ENCODE data around the gene TBKBP1. TPM values are rescaled to one million over a fixed set of nuclear protein-coding genes. Genes with fewer than 3 reads are reported as not detected.

TBKBP1 gene
- total and polyA plus RNA-seq, 9 of the 15 experiments (the other 6 are each of a cell fraction or from before 2014, with no cell fraction given): 0.03 to 15.6 (median 6.8) TPM

GRCh38 chr17:47733047-47733673 lies 39.2 kb downstream of the TBKBP1 start, which contains the start of gene TBX21:
TBX21 (plus strand) TSS chr17:47733236; CDS start chr17:47733455, 219 bp downstream.
- Histone ChIP-seq H3K27me3 (ENCODE audit: control insufficient read depth in 2 of 2, insufficient read depth in 2 of 2, low read length in 2 of 2) (peaks cover 17 to 54% of the 10 kb centered on the region in 2 experiments), H2AFZ (ENCODE audit: low read depth, low read length) (no peak within 1 kb of the TSS), H3K79me2 (ENCODE audit: control insufficient read depth, insufficient read depth, low read length) (no peaks in the 10 kb centered on the region), H3K9me3 (replicated peaks; ENCODE audit: control insufficient read depth, insufficient read depth, low read depth, low read length) (no peaks in the 10 kb centered on the region), H3K4me2 (ENCODE audit: insufficient read depth, low read length) (no peak within 1 kb of the TSS), H3K9me1 (ENCODE audit: control insufficient read depth, insufficient read depth, low read length) (no peaks in the 10 kb centered on the region), H3K36me3 (ENCODE audit: control insufficient read depth, insufficient read depth, low read length) (no peaks in the 10 kb centered on the region), H3K4me3 (no peak within 1 kb of the TSS), H3K4me1 (replicated peaks in 1 of 2; ENCODE audit: control insufficient read depth in 2 of 2, insufficient read depth in 2 of 2, low read length in 2 of 2) (peaks cover 0 to 12% of the 10 kb centered on the region in 2 experiments; a peak in 2 of 5 replicates), H3K27ac (ENCODE audit: extremely low read depth, low read depth, low read length) (no peak within 1 kb of the TSS), H4K20me1 (replicated peaks; ENCODE audit: control insufficient read depth, insufficient read depth, low read length) (peaks cover 18% of the 10 kb centered on the region), H3K9ac (ENCODE audit: insufficient read depth in 1 of 2, low read depth in 2 of 2, low read length in 2 of 2) (0 out of 4 replicates have a peak within 1 kb of the TSS, but pooled peaks of 1 of the 2 experiments have one; percentile 10)
- no peak for FAIRE-seq
- CTCF ChIA-PET (ENCODE audit: low intra/inter-chr PET ratio): no interaction called here
- POLR2A ChIA-PET: no interaction called here
- WGBS (ENCODE audit: insufficient coverage, low coverage, missing lambda C conversion rate): 42% methylated on average over 53 of the region's 73 CpGs
- no TSS peak for BruUV-seq (replicated peaks)
- peak; percentile 84 to 89 (median 86) for DNase-seq (ENCODE audit: extremely low read depth in 1 of 4, low spot score in 3 of 4)
- in situ Hi-C loops (cut with MboI): no loop called here
- ATAC-seq: peak; percentile 98
- intact Hi-C loops (cut with micrococcal nuclease): no loop called here
- TF ChIP-seq MCM5 (IDR thresholded peaks at IDR 0.05; ENCODE audit: low read depth) (no peak), MLLT1 (IDR thresholded peaks at IDR 0.05) (no peak), BCL6 (CRISPR knock-in tag; IDR thresholded peaks at IDR 0.05) (no peak), ZBTB7A (IDR thresholded peaks at IDR 0.05; ENCODE audit: borderline replicate concordance, control insufficient read depth, low read depth, low read length) (no peak), ARID2 (IDR thresholded peaks at IDR 0.05) (no peak), TEAD1 (CRISPR knock-in tag; IDR thresholded peaks at IDR 0.05) (no peak), ETV5 (CRISPR knock-in tag; IDR thresholded peaks at IDR 0.05; ENCODE audit: low read depth) (no peak), NKRF (IDR thresholded peaks at IDR 0.05; ENCODE audit: borderline replicate concordance) (no peak), ZNF197 (CRISPR knock-in tag; IDR thresholded peaks at IDR 0.05; ENCODE audit: low read depth) (no peak), SMARCB1 (IDR thresholded peaks at IDR 0.05; ENCODE audit: insufficient read length, low read depth) (no peak), ZNF668 (CRISPR knock-in tag; IDR thresholded peaks at IDR 0.05) (no peak), ATF1 (CRISPR knock-in tag; IDR thresholded peaks at IDR 0.05) (no peak), ATF1 (tag; IDR thresholded peaks at IDR 0.05) (no peak), SRSF1 (IDR thresholded peaks at IDR 0.05; ENCODE audit: low read depth, low read length) (no peak)
- TF ChIP-seq, protein P1, sequence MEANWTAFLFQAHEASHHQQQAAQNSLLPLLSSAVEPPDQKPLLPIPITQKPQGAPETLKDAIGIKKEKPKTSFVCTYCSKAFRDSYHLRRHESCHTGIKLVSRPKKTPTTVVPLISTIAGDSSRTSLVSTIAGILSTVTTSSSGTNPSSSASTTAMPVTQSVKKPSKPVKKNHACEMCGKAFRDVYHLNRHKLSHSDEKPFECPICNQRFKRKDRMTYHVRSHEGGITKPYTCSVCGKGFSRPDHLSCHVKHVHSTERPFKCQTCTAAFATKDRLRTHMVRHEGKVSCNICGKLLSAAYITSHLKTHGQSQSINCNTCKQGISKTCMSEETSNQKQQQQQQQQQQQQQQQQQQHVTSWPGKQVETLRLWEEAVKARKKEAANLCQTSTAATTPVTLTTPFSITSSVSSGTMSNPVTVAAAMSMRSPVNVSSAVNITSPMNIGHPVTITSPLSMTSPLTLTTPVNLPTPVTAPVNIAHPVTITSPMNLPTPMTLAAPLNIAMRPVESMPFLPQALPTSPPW (CRISPR knock-in tag; IDR thresholded peaks at IDR 0.05): peak; percentile 32; the same call in 1 of the 2 replicates
- TF ChIP-seq, protein P2, sequence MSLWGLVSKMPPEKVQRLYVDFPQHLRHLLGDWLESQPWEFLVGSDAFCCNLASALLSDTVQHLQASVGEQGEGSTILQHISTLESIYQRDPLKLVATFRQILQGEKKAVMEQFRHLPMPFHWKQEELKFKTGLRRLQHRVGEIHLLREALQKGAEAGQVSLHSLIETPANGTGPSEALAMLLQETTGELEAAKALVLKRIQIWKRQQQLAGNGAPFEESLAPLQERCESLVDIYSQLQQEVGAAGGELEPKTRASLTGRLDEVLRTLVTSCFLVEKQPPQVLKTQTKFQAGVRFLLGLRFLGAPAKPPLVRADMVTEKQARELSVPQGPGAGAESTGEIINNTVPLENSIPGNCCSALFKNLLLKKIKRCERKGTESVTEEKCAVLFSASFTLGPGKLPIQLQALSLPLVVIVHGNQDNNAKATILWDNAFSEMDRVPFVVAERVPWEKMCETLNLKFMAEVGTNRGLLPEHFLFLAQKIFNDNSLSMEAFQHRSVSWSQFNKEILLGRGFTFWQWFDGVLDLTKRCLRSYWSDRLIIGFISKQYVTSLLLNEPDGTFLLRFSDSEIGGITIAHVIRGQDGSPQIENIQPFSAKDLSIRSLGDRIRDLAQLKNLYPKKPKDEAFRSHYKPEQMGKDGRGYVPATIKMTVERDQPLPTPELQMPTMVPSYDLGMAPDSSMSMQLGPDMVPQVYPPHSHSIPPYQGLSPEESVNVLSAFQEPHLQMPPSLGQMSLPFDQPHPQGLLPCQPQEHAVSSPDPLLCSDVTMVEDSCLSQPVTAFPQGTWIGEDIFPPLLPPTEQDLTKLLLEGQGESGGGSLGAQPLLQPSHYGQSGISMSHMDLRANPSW (CRISPR knock-in tag; IDR thresholded peaks at IDR 0.05): no peak
